GM12864 (cell line): ENCODE results near the gene ZFP62.
A peak's percentile ranks its signal among the peaks of the same experiment; 100 is the strongest.

Experiments
- DNase-seq: peaks from one replicate; pipeline ENCODE4 v3.0.0-alpha.2; 2011; ENCODE audit warnings: low read depth
- H3K4me3 ChIP-seq: 2 replicates; pipeline ENCODE4 v1.5.1; 2011; ENCODE audit warnings: mild to moderate bottlenecking, low read depth, low read length, control low read depth
- CTCF ChIP-seq: IDR thresholded peaks from 2 replicates; pipeline ENCODE4 v1.5.1; 2011; ENCODE audit warnings: low read depth, mild to moderate bottlenecking, moderate library complexity, low read length, control low read depth, inconsistent platforms; ENCODE audit errors: missing control alignments

The ZFP62 gene

DNA sequence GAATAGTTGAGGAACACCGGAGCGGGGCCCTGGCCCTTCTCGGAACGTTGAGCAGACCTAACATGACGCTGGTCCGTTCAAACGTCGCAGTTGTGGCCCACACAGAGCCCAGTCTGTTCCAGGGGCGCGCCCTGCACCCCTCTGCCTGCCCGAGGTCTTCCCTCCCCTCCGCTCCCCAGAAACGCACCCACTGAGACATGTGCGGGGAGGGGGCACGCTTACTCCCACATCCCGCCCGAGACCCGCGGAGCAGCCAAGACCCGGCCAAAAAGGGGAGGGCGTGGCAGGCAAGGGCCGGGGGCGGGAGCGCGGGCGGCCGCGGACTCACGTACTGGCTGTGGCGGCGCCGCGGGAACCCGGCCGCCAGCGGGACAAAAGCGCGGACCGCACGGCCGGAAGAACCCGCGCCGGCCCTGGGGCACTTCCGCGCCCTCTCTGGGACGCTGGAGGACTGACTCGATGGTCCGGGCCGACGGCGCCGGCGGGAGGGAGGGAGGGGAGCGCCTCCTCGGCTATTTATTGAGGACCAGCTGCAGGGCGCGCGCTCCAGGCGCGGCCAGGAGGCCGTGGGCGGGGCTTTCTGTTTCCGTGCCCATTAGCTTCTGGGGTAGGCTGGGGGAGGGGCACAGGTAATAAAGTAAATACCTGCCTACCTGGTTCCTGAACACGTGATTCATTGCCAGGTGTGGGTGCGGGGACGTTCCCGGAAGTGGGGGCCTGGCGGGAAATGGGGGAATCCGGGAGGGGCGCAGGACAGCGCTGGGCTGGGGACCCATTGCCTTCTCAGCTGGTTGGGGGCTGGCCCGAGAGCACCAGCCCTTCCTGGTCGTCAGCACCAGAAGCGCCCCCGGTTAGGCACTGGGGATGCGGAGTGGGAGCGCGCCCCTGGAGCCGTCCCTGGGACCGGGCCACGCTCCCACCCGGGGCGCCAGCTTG is at the start of gene ZFP62:
TSS of gene ZFP62 (minus strand) at position 390 of the 936 bp plus-strand sequence. CDS start at position 333, 57 bp downstream.
- TF ChIP-seq CTCF: no peak
- peak; percentile 77 for DNase-seq

GRCh38 chr5:180910735-180911134 is 49.7 kb upstream of the ZFP62 start:
- no peak for TF ChIP-seq CTCF
- no peak for DNase-seq
- H3K4me3 ChIP-seq: no peak overlapping the region

More for the DNA sequence above, at the start of gene ZFP62:
- peak within 1 kb of the TSS; percentile 98 for H3K4me3 ChIP-seq

DNA sequence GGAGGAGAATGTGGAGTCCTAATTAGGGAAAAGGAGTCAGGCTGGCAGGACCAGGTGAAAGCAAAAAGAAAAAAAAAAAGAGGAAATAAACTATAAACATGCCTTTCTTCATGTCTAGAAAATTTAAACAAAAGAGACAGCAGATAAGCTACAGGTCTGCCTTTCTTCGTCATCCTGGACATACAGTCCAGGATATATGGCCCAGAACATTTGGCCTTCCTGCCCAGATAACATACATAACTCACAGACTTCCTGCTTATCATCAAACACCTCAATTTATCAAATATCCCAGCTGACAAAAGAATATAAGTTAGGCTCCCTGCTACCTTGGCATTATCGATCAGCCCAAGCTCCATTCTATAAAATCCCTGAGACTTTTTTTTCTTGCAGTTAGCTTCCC is 49.1 kb upstream of the ZFP62 start:
- DNase-seq: no peak
- no peak overlapping the region for H3K4me3 ChIP-seq
- TF ChIP-seq CTCF: no peak

DNA sequence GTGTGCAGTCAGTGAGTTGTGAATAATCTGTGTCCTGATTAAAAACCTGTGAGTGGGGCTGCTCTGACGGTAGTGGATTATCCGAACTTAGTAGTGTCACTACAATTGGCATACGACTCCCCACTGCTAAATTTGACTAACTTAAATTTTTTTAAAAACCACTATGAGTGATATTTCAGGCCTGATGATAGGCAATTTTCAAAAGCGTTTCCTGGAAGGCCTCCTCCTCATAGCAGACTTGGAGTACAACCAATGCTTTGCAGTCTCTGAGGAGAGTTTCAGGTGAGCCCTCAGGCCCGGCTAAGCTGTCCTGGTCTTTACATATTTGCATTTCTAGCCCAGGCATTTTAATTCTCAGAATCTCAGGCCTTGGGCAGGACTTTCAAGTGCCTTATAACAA is 48.7 kb upstream of the ZFP62 start:
- TF ChIP-seq CTCF: no peak
- no peak overlapping the region for H3K4me3 ChIP-seq
- DNase-seq: no peak

DNA sequence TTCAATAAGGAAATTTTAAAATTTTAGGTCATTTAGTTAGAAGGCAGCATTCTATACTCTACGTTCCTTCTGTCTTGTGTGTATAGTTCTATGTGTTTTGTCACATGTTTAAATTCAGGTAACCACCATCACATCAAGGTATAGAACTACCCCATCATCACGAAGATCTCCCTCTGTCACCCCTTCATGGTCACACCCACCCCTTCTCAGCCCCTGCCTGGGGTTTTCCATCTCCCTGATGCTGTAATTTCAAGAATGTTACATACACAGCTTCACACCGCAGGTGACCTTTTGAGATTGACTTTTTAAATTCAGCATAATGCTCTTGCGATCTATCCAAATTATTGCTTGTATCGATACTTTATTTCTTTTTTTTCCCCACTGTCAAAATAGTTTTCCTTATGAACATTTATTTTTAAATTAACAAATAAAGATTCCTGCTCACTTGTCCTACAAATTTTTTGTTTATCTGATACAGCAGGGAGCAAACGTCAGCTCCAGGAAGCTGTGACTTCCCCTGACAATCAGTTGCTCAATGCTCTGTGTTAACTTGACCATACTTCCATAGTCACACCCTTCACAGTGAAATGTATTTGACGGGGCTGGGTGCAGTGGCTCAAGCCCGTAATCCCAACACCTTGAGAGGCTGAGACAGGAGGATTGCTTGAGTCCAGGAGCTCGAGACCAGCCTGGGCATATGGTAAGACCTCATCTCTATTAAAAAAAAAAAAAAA is 48.1 kb upstream of the ZFP62 start:
- no peak overlapping the region for H3K4me3 ChIP-seq
- TF ChIP-seq CTCF: no peak
- no peak for DNase-seq

DNA sequence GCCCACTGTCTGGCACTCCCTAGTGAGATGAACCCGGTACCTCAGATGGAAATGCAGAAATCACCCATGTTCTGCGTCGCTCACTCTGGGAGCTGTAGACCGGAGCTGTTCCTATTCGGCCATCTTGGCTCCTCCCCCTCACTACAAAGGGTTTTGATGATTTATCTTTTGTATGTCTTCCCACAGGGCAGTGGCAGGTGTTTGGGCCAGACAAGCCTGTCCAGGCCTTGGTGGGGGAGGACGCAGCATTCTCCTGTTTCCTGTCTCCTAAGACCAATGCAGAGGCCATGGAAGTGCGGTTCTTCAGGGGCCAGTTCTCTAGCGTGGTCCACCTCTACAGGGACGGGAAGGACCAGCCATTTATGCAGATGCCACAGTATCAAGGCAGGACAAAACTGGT is 47.3 kb upstream of the ZFP62 start:
- no peak overlapping the region for H3K4me3 ChIP-seq
- DNase-seq: no peak
- no peak for TF ChIP-seq CTCF
